BE2C (cell line): ENCODE data around the gene PSMA2.

Experiments
- DNase-seq: peaks from one replicate; pipeline ENCODE4 v3.0.0-alpha.2; 2020
- H3K27me3 ChIP-seq: fragments of 250-450 bp; sonication (Bioruptor Pico); 2 replicates; pipeline ENCODE4 v1.5.1; 2020; ENCODE audit warnings: mild to moderate bottlenecking
- H3K36me3 ChIP-seq: fragments of 250-450 bp; sonication (Bioruptor Pico); 2 replicates; pipeline ENCODE4 v1.5.1; 2020; ENCODE audit warnings: mild to moderate bottlenecking
- H3K4me1 ChIP-seq: fragments of 250-450 bp; sonication (Bioruptor Pico); 2 replicates; pipeline ENCODE4 v1.5.1; 2020
- H3K4me3 ChIP-seq: 2 replicates; pipeline ENCODE4 v1.5.1; 2011; ENCODE audit warnings: low read depth, low read length
- H3K9me3 ChIP-seq: fragments of 250-450 bp; sonication (Bioruptor Pico); 2 replicates; pipeline ENCODE4 v1.5.1; 2020
- CTCF ChIP-seq: IDR thresholded peaks from 2 replicates; pipeline ENCODE4 v1.5.1; 2012; ENCODE audit warnings: mild to moderate bottlenecking, low read depth, low read length

PSMA2 gene

GRCh38 chr7:42914009-42914408, 18.0 kb downstream of the PSMA2 start:
- Histone ChIP-seq H3K36me3 (peaks cover 15% of the 10 kb centered on the region), H3K9me3 (no peaks in the 10 kb centered on the region), H3K27me3 (no peaks in the 10 kb centered on the region), H3K4me1 (no peaks in the 10 kb centered on the region), H3K4me3 (no peak overlapping the region)
- DNase-seq: no peak
- no peak for TF ChIP-seq CTCF

GRCh38 chr7:42913591-42913990, 18.4 kb downstream of the PSMA2 start:
- no peak for DNase-seq

GRCh38 chr7:42911454-42912447, 20.2 kb downstream of the PSMA2 start, which contains the start of gene C7orf25:
Gene C7orf25 (minus strand): TSS chr7:42912070. CDS start chr7:42910900, 1,170 bp downstream.
- H3K9me3 ChIP-seq: no peaks in the 10 kb centered on the region
- DNase-seq: peak; percentile 97
- no peaks in the 10 kb centered on the region for H3K4me1 ChIP-seq
- no peaks in the 10 kb centered on the region for H3K27me3 ChIP-seq
- H3K36me3 ChIP-seq: peaks cover 1% of the 10 kb centered on the region
- peak within 1 kb of the TSS; percentile 73 for H3K4me3 ChIP-seq
- no peak for TF ChIP-seq CTCF

More at GRCh38 chr7:42913591-42913990, 18.4 kb downstream of the PSMA2 start:
- H3K4me1 ChIP-seq: no peaks in the 10 kb centered on the region
- no peak for TF ChIP-seq CTCF
- H3K4me3 ChIP-seq: no peak overlapping the region
- no peaks in the 10 kb centered on the region for H3K9me3 ChIP-seq
- H3K27me3 ChIP-seq: no peaks in the 10 kb centered on the region
- peaks cover 11% of the 10 kb centered on the region for H3K36me3 ChIP-seq

- no peak for TF ChIP-seq CTCF
- Histone ChIP-seq H3K27me3 (no peaks in the 10 kb centered on the region), H3K9me3 (no peaks in the 10 kb centered on the region), H3K36me3 (no peaks in the 10 kb centered on the region), H3K4me3 (no peak overlapping the region), H3K4me1 (no peaks in the 10 kb centered on the region)
- no peak for DNase-seq
These were observed 21.7 kb downstream of the PSMA2 start for GRCh38 chr7:42910306-42910705.

GRCh38 chr7:42907316-42907715, 24.7 kb downstream of the PSMA2 start:
- Histone ChIP-seq H3K27me3 (peaks cover 11% of the 10 kb centered on the region), H3K4me1 (no peaks in the 10 kb centered on the region), H3K9me3 (no peaks in the 10 kb centered on the region), H3K36me3 (no peaks in the 10 kb centered on the region), H3K4me3 (no peak overlapping the region)
- no peak for TF ChIP-seq CTCF
- DNase-seq: no peak

- peaks cover 22% of the 10 kb centered on the region for H3K27me3 ChIP-seq
- no peaks in the 10 kb centered on the region for H3K9me3 ChIP-seq
- TF ChIP-seq CTCF: no peak
- H3K36me3 ChIP-seq: no peaks in the 10 kb centered on the region
- DNase-seq: no peak
- no peaks in the 10 kb centered on the region for H3K4me1 ChIP-seq
- H3K4me3 ChIP-seq: no peak overlapping the region
These were observed 25.8 kb downstream of the PSMA2 start for GRCh38 chr7:42906181-42906580.
